ENCODE data around the gene OR2A7.
"Not testable (repeated sequence)": the region's sequence is repeated elsewhere in the genome, so short reads cannot be mapped to it uniquely, and the experiment has no call there.

OR2A7 gene

GRCh38 chr7:144264692-144265091 lies at the start of gene OR2A7:
OR2A7 (minus strand) TSS chr7:144264792; CDS start chr7:144259628, 5,164 bp downstream.
- not testable (repeated sequence) for DNase-seq

GRCh38 chr7:144311872-144312469 lies 47.4 kb upstream of the OR2A7 start, which contains the start of gene OR2A1:
OR2A1 (plus strand) TSS chr7:144312419; CDS start chr7:144318125, 5,706 bp downstream.
- DNase-seq, result not testable (repeated sequence)

- not testable (repeated sequence) for DNase-seq
Measured at GRCh38 chr7:144311218-144311617, 46.6 kb upstream of the OR2A7 start.

GRCh38 chr7:144309702-144310101 lies 45.1 kb upstream of the OR2A7 start:
- not testable (repeated sequence) for DNase-seq

- not testable (repeated sequence) for DNase-seq
Measured at GRCh38 chr7:144305156-144305555, 40.6 kb upstream of the OR2A7 start.

GRCh38 chr7:144303607-144304006 lies 39.0 kb upstream of the OR2A7 start:
- DNase-seq, result not testable (repeated sequence)

- DNase-seq, result not testable (repeated sequence)
Measured at GRCh38 chr7:144302578-144303303, 38.1 kb upstream of the OR2A7 start.

- DNase-seq, result not testable (repeated sequence)
Measured at GRCh38 chr7:144293794-144294499, 29.4 kb upstream of the OR2A7 start.

GRCh38 chr7:144292384-144293161 lies 28.0 kb upstream of the OR2A7 start:
- not testable (repeated sequence) for DNase-seq

GRCh38 chr7:144291607-144292006 lies 27.0 kb upstream of the OR2A7 start:
- DNase-seq, result not testable (repeated sequence)

GRCh38 chr7:144287171-144287784 lies 22.7 kb upstream of the OR2A7 start:
- DNase-seq, result not testable (repeated sequence)

- DNase-seq, result not testable (repeated sequence)
Measured at GRCh38 chr7:144283716-144284115, 19.1 kb upstream of the OR2A7 start.

- not testable (repeated sequence) for DNase-seq
Measured at GRCh38 chr7:144282490-144282889, 17.9 kb upstream of the OR2A7 start.

- not testable (repeated sequence) for DNase-seq
Measured at GRCh38 chr7:144281981-144282380, 17.4 kb upstream of the OR2A7 start.

- not testable (repeated sequence) for DNase-seq
Measured at GRCh38 chr7:144280010-144280409, 15.4 kb upstream of the OR2A7 start.

GRCh38 chr7:144275281-144275680 lies 10.7 kb upstream of the OR2A7 start:
- DNase-seq, result not testable (repeated sequence)

GRCh38 chr7:144269188-144269587 lies 4.6 kb upstream of the OR2A7 start, which contains the start of gene CTAGE8:
CTAGE8 (minus strand) TSS chr7:144269288; CDS start chr7:144269250, 38 bp downstream.
- not testable (repeated sequence) for DNase-seq

GRCh38 chr7:144262128-144262527 lies 2.5 kb downstream of the OR2A7 start:
- DNase-seq, result not testable (repeated sequence)

- DNase-seq, result not testable (repeated sequence)
Measured at GRCh38 chr7:144259067-144259466, 5.5 kb downstream of the OR2A7 start.

- no peak for DNase-seq
Measured at GRCh38 chr7:144256112-144256511, 8.5 kb downstream of the OR2A7 start.

GRCh38 chr7:144255471-144255897 lies 9.1 kb downstream of the OR2A7 start:
- no peak for DNase-seq

- not testable (repeated sequence) for DNase-seq
Measured at GRCh38 chr7:144252307-144252706, 12.3 kb downstream of the OR2A7 start.
